NCI-H128 (cell line): ENCODE data around the gene KCNJ6.

Experiments
- DNase-seq: peaks from one replicate; lab custom pipeline; 2025; ENCODE audit not compliant: unreplicated experiment; lab: John Stamatoyannopoulos, UW

The KCNJ6 gene

GRCh38 chr21:37868446-37869295, 47.6 kb downstream of the KCNJ6 start:
- DNase-seq, result no peak

GRCh38 chr21:37866027-37866426, 50.2 kb downstream of the KCNJ6 start:
- no peak for DNase-seq

- DNase-seq, result no peak
Measured at GRCh38 chr21:37865156-37865555, 51.1 kb downstream of the KCNJ6 start.

- no peak for DNase-seq
Measured at GRCh38 chr21:37863842-37864241, 52.4 kb downstream of the KCNJ6 start.

- no peak for DNase-seq
Measured at GRCh38 chr21:37862536-37862935, 53.7 kb downstream of the KCNJ6 start.

- no peak for DNase-seq
Measured at GRCh38 chr21:37861561-37861960, 54.7 kb downstream of the KCNJ6 start.

- DNase-seq, result no peak
Measured at GRCh38 chr21:37860416-37860815, 55.8 kb downstream of the KCNJ6 start.

GRCh38 chr21:37855647-37856625, 60.3 kb downstream of the KCNJ6 start:
- no peak for DNase-seq

- DNase-seq, result no peak
Measured at GRCh38 chr21:37855271-37855646, 61.0 kb downstream of the KCNJ6 start.

GRCh38 chr21:37849506-37850102, 66.7 kb downstream of the KCNJ6 start:
- DNase-seq, result no peak

GRCh38 chr21:37848721-37849490, 67.4 kb downstream of the KCNJ6 start:
- DNase-seq, result no peak

GRCh38 chr21:37845535-37845934, 70.7 kb downstream of the KCNJ6 start:
- no peak for DNase-seq

GRCh38 chr21:37843191-37843590, 73.1 kb downstream of the KCNJ6 start:
- no peak for DNase-seq

- no peak for DNase-seq
Measured at GRCh38 chr21:37842163-37842919, 73.9 kb downstream of the KCNJ6 start.

- no peak for DNase-seq
Measured at GRCh38 chr21:37837381-37837780, 78.9 kb downstream of the KCNJ6 start.

GRCh38 chr21:37835481-37835880, 80.8 kb downstream of the KCNJ6 start:
- DNase-seq, result no peak

- no peak for DNase-seq
Measured at GRCh38 chr21:37833301-37833700, 83.0 kb downstream of the KCNJ6 start.

- DNase-seq, result no peak
Measured at GRCh38 chr21:37829447-37829846, 86.8 kb downstream of the KCNJ6 start.

- no peak for DNase-seq
Measured at GRCh38 chr21:37828991-37829390, 87.3 kb downstream of the KCNJ6 start.

GRCh38 chr21:37828556-37828955, 87.7 kb downstream of the KCNJ6 start:
- DNase-seq, result no peak
